Activated T-helper 17 cell treated with anti-CD3 and anti-CD28 coated beads, Interleukin-2, amount 50 U/mL, for 72 hours (primary cell): ENCODE measurements around the gene C1orf21. TPM values are rescaled to one million over a fixed set of nuclear protein-coding genes. Genes with fewer than 3 reads are reported as not detected.
A peak's percentile ranks its signal among the peaks of the same experiment; 100 is the strongest.

Experiments
- ATAC-seq: fragments of 150-1000 bp; cut with Tn5 transposase; replicated peaks from 2 replicates; pipeline ENCODE4 v1.10.0; 2021; ENCODE audit warnings: mild to moderate bottlenecking, moderate library complexity
- H3K27ac Mint-ChIP-seq: one replicate; pipeline ENCODE4 v1.8.0; 2022; ENCODE audit warnings: mixed read lengths
- H3K27me3 Mint-ChIP-seq: one replicate; pipeline ENCODE4 v1.8.0; 2022; ENCODE audit warnings: mixed read lengths
- H3K36me3 Mint-ChIP-seq: one replicate; pipeline ENCODE4 v1.8.0; 2022; ENCODE audit warnings: low read depth, mild to moderate bottlenecking, mixed read lengths
- H3K4me1 Mint-ChIP-seq: one replicate; pipeline ENCODE4 v1.8.0; 2022; ENCODE audit warnings: mixed read lengths
- H3K4me3 Mint-ChIP-seq: one replicate; pipeline ENCODE4 v1.8.0; 2022; ENCODE audit warnings: mild to moderate bottlenecking, mixed read lengths
- H3K9me3 Mint-ChIP-seq: one replicate; pipeline ENCODE4 v1.8.0; 2022; ENCODE audit warnings: mixed read lengths
- total RNA-seq, 2 donors: library from RNA; stranded (reverse); gene quantifications; one replicate each; pipeline ENCODE4 v1.2.3, GENCODE V29; 2022

C1orf21 gene
- total RNA-seq, 2 donors from 2014 or later = 0.95 to 2.8 TPM

- Mint-ChIP-seq H3K36me3 (no peaks in the 10 kb centered on the region), H3K4me3 (no peak overlapping the region), H3K4me1 (no peaks in the 10 kb centered on the region), H3K27me3 (peaks cover 25% of the 10 kb centered on the region), H3K27ac (no peak overlapping the region), H3K9me3 (no peaks in the 10 kb centered on the region)
- ATAC-seq = no peak
These were observed 16.0 kb upstream of the C1orf21 start for GRCh38 chr1:184370850-184371249.

- ATAC-seq = no peak
- no peaks in the 10 kb centered on the region for H3K36me3 Mint-ChIP-seq
These were observed 13.7 kb upstream of the C1orf21 start for GRCh38 chr1:184373155-184373554.

GRCh38 chr1:184376369-184376768, 10.5 kb upstream of the C1orf21 start:
- no peaks in the 10 kb centered on the region for H3K36me3 Mint-ChIP-seq
- no peak overlapping the region for H3K4me3 Mint-ChIP-seq
- no peak for ATAC-seq
- peaks cover 20% of the 10 kb centered on the region for H3K27me3 Mint-ChIP-seq
- no peaks in the 10 kb centered on the region for H3K9me3 Mint-ChIP-seq
- peaks cover 4% of the 10 kb centered on the region for H3K4me1 Mint-ChIP-seq
- no peak overlapping the region for H3K27ac Mint-ChIP-seq

More at GRCh38 chr1:184373155-184373554, 13.7 kb upstream of the C1orf21 start:
- Mint-ChIP-seq H3K9me3 (no peaks in the 10 kb centered on the region), H3K4me1 (no peaks in the 10 kb centered on the region), H3K4me3 (no peak overlapping the region), H3K27ac (no peak overlapping the region), H3K27me3 (peaks cover 24% of the 10 kb centered on the region)

GRCh38 chr1:184379111-184379752, 7.6 kb upstream of the C1orf21 start:
- no peak for ATAC-seq
- Mint-ChIP-seq H3K4me1 (peaks cover 4% of the 10 kb centered on the region), H3K36me3 (no peaks in the 10 kb centered on the region), H3K9me3 (no peaks in the 10 kb centered on the region), H3K4me3 (no peak overlapping the region), H3K27me3 (peaks cover 33% of the 10 kb centered on the region), H3K27ac (no peak overlapping the region)

GRCh38 chr1:184380468-184380867, 6.4 kb upstream of the C1orf21 start:
- H3K4me1 Mint-ChIP-seq = peaks cover 4% of the 10 kb centered on the region
- H3K27me3 Mint-ChIP-seq = peaks cover 45% of the 10 kb centered on the region
- H3K27ac Mint-ChIP-seq = no peak overlapping the region
- no peak for ATAC-seq
- H3K36me3 Mint-ChIP-seq = no peaks in the 10 kb centered on the region
- H3K9me3 Mint-ChIP-seq = no peaks in the 10 kb centered on the region
- H3K4me3 Mint-ChIP-seq = no peak overlapping the region

- Mint-ChIP-seq H3K9me3 (no peaks in the 10 kb centered on the region), H3K36me3 (no peaks in the 10 kb centered on the region), H3K27me3 (peaks cover 55% of the 10 kb centered on the region), H3K27ac (no peak overlapping the region), H3K4me1 (peaks cover 19% of the 10 kb centered on the region), H3K4me3 (no peak overlapping the region)
- ATAC-seq = no peak
These were observed 3.0 kb upstream of the C1orf21 start for GRCh38 chr1:184383772-184384323.

GRCh38 chr1:184385865-184386311, 941 bp upstream of the C1orf21 start:
- peak overlapping the region; percentile 79 for H3K4me3 Mint-ChIP-seq
- no peak overlapping the region for H3K27ac Mint-ChIP-seq
- no peaks in the 10 kb centered on the region for H3K36me3 Mint-ChIP-seq
- peaks cover 15% of the 10 kb centered on the region for H3K4me1 Mint-ChIP-seq
- H3K9me3 Mint-ChIP-seq = no peaks in the 10 kb centered on the region
- ATAC-seq = no peak
- H3K27me3 Mint-ChIP-seq = peaks cover 61% of the 10 kb centered on the region

- Mint-ChIP-seq H3K27ac (no peak overlapping the region), H3K36me3 (no peaks in the 10 kb centered on the region), H3K9me3 (no peaks in the 10 kb centered on the region), H3K27me3 (peaks cover 52% of the 10 kb centered on the region), H3K4me3 (peak overlapping the region; percentile 79), H3K4me1 (peaks cover 15% of the 10 kb centered on the region)
- ATAC-seq = peak; percentile 40
These were observed 243 bp downstream of the C1orf21 start for GRCh38 chr1:184387069-184387475.

GRCh38 chr1:184387476-184388318, 868 bp downstream of the C1orf21 start:
- Mint-ChIP-seq H3K27me3 (peaks cover 52% of the 10 kb centered on the region), H3K27ac (peak overlapping the region; percentile 2), H3K4me3 (peak overlapping the region; percentile 79), H3K36me3 (no peaks in the 10 kb centered on the region), H3K9me3 (no peaks in the 10 kb centered on the region), H3K4me1 (peaks cover 15% of the 10 kb centered on the region)
- ATAC-seq = peak; percentile 28

- Mint-ChIP-seq H3K27me3 (peaks cover 52% of the 10 kb centered on the region), H3K36me3 (no peaks in the 10 kb centered on the region), H3K27ac (peak overlapping the region; percentile 2), H3K9me3 (no peaks in the 10 kb centered on the region), H3K4me3 (peak overlapping the region; percentile 79), H3K4me1 (peaks cover 15% of the 10 kb centered on the region)
- ATAC-seq = peak; percentile 62
These were observed 1.6 kb downstream of the C1orf21 start for GRCh38 chr1:184388319-184388889.

- Mint-ChIP-seq H3K36me3 (no peaks in the 10 kb centered on the region), H3K4me1 (peaks cover 15% of the 10 kb centered on the region), H3K4me3 (peak overlapping the region; percentile 79), H3K27ac (no peak overlapping the region), H3K27me3 (peaks cover 49% of the 10 kb centered on the region), H3K9me3 (no peaks in the 10 kb centered on the region)
- ATAC-seq = no peak
These were observed 2.1 kb downstream of the C1orf21 start for GRCh38 chr1:184388971-184389370.

GRCh38 chr1:184389446-184389845, 2.6 kb downstream of the C1orf21 start:
- no peaks in the 10 kb centered on the region for H3K36me3 Mint-ChIP-seq
- H3K27ac Mint-ChIP-seq = no peak overlapping the region
- no peak for ATAC-seq
- no peak overlapping the region for H3K4me3 Mint-ChIP-seq
- H3K9me3 Mint-ChIP-seq = no peaks in the 10 kb centered on the region
- H3K27me3 Mint-ChIP-seq = peaks cover 48% of the 10 kb centered on the region
- peaks cover 15% of the 10 kb centered on the region for H3K4me1 Mint-ChIP-seq

GRCh38 chr1:184390889-184391288, 4.1 kb downstream of the C1orf21 start:
- H3K4me1 Mint-ChIP-seq = peaks cover 13% of the 10 kb centered on the region
- H3K27ac Mint-ChIP-seq = no peak overlapping the region
- no peaks in the 10 kb centered on the region for H3K9me3 Mint-ChIP-seq
- H3K27me3 Mint-ChIP-seq = peaks cover 40% of the 10 kb centered on the region
- H3K36me3 Mint-ChIP-seq = no peaks in the 10 kb centered on the region
- no peak overlapping the region for H3K4me3 Mint-ChIP-seq
- no peak for ATAC-seq

- H3K9me3 Mint-ChIP-seq = no peaks in the 10 kb centered on the region
- no peak overlapping the region for H3K27ac Mint-ChIP-seq
- ATAC-seq = no peak
- no peak overlapping the region for H3K4me3 Mint-ChIP-seq
- H3K4me1 Mint-ChIP-seq = peaks cover 11% of the 10 kb centered on the region
- H3K27me3 Mint-ChIP-seq = peaks cover 46% of the 10 kb centered on the region
- H3K36me3 Mint-ChIP-seq = no peaks in the 10 kb centered on the region
These were observed 5.2 kb downstream of the C1orf21 start for GRCh38 chr1:184392067-184392466.
